Measurements from ENCODE around the gene NLGN2. TPM values are rescaled to one million over a fixed set of nuclear protein-coding genes. Genes with fewer than 3 reads are reported as not detected.

The NLGN2 gene
- polyA plus RNA-seq, 3 donors: 0.55 TPM; not detected in 2

- H3K9ac ChIP-seq (ENCODE audit: insufficient read depth, low read length, poor library complexity, severe bottlenecking): no peak overlapping the region
- no peak overlapping the region for H3K4me2 ChIP-seq (replicated peaks; ENCODE audit: extremely low read depth, low read length, poor library complexity, severe bottlenecking)
- H3K79me2 ChIP-seq (ENCODE audit: insufficient read depth, low read length): peaks cover 2% of the 10 kb centered on the region
- no peaks in the 10 kb centered on the region for H3K9me3 Mint-ChIP-seq
- TF ChIP-seq CTCF (IDR thresholded peaks at IDR 0.05): no peak
- no peaks in the 10 kb centered on the region for H4K20me1 ChIP-seq (ENCODE audit: insufficient read depth, low read length)
- peaks cover 19% of the 10 kb centered on the region for H3K4me1 Mint-ChIP-seq
- H3K27ac ChIP-seq (ENCODE audit: low read depth in 1 of 2, low read length in 2 of 2): no peak overlapping the region
- H3K27ac Mint-ChIP-seq: peak overlapping the region in 1 of 7 donors; percentile 18
- no peaks in the 10 kb centered on the region for H3K9me3 ChIP-seq (replicated peaks in 1 of 2; ENCODE audit: control insufficient read depth in 1 of 2, insufficient read depth in 1 of 2, low read length in 2 of 2)
- intact Hi-C loops (cut with micrococcal nuclease): no loop called here
- no peaks in the 10 kb centered on the region for H3K27me3 ChIP-seq (ENCODE audit: control insufficient read depth in 2 of 2, insufficient read depth in 2 of 2, low read length in 2 of 2)
- no peak overlapping the region for H3K4me3 Mint-ChIP-seq
- peaks cover 21 to 24% of the 10 kb centered on the region in 2 donors for H3K4me1 ChIP-seq (ENCODE audit: control insufficient read depth in 1 of 2, insufficient read depth in 2 of 2, low read length in 2 of 2)
- 99% methylated on average over 9 of the region's 14 CpGs for WGBS (ENCODE audit: insufficient coverage)
- no peak for DNase-seq
- H3K27me3 Mint-ChIP-seq (ENCODE audit: low read depth in 3 of 3): no peaks in the 10 kb centered on the region
- no peak overlapping the region for H2AFZ ChIP-seq (ENCODE audit: insufficient read depth, low read depth, low read length, poor library complexity, severe bottlenecking)
- peaks cover 16 to 38% of the 10 kb centered on the region in 2 donors for H3K36me3 Mint-ChIP-seq
- H3K36me3 ChIP-seq (replicated peaks in 1 of 2; ENCODE audit: control insufficient read depth in 1 of 2, insufficient read depth in 2 of 2, low read length in 2 of 2): peaks cover 22 to 27% of the 10 kb centered on the region in 2 donors
- no peak overlapping the region for H3K4me3 ChIP-seq (replicated peaks in 1 of 3; ENCODE audit: low read depth in 2 of 3, low read length in 3 of 3)
These were observed 55.8 kb downstream of the NLGN2 start for GRCh38 chr17:7463372-7463846.

GRCh38 chr17:7464081-7464480 is 56.4 kb downstream of the NLGN2 start:
- intact Hi-C loops (cut with micrococcal nuclease): no loop called here
- H3K27me3 ChIP-seq (ENCODE audit: control insufficient read depth in 2 of 2, insufficient read depth in 2 of 2, low read length in 2 of 2): no peaks in the 10 kb centered on the region
- Mint-ChIP-seq H3K9me3 (no peaks in the 10 kb centered on the region), H3K4me3 (no peak overlapping the region), H3K27ac (peak overlapping the region in 1 of 7 donors; percentile 18), H3K36me3 (peaks cover 20 to 38% of the 10 kb centered on the region in 2 donors), H3K4me1 (peaks cover 19% of the 10 kb centered on the region), H3K27me3 (ENCODE audit: low read depth in 3 of 3) (no peaks in the 10 kb centered on the region)
- no peaks in the 10 kb centered on the region for H4K20me1 ChIP-seq (ENCODE audit: insufficient read depth, low read length)
- H3K4me3 ChIP-seq (replicated peaks in 1 of 3; ENCODE audit: low read depth in 2 of 3, low read length in 3 of 3): no peak overlapping the region
- no peak for DNase-seq
- peaks cover 9% of the 10 kb centered on the region for H3K79me2 ChIP-seq (ENCODE audit: insufficient read depth, low read length)
- H3K9ac ChIP-seq (ENCODE audit: insufficient read depth, low read length, poor library complexity, severe bottlenecking): no peak overlapping the region
- no peak for TF ChIP-seq CTCF (IDR thresholded peaks at IDR 0.05)
- peaks cover 21 to 24% of the 10 kb centered on the region in 2 donors for H3K4me1 ChIP-seq (ENCODE audit: control insufficient read depth in 1 of 2, insufficient read depth in 2 of 2, low read length in 2 of 2)
- no peaks in the 10 kb centered on the region for H3K9me3 ChIP-seq (replicated peaks in 1 of 2; ENCODE audit: control insufficient read depth in 1 of 2, insufficient read depth in 1 of 2, low read length in 2 of 2)
- no peak overlapping the region for H3K4me2 ChIP-seq (replicated peaks; ENCODE audit: extremely low read depth, low read length, poor library complexity, severe bottlenecking)
- no peak overlapping the region for H2AFZ ChIP-seq (ENCODE audit: insufficient read depth, low read depth, low read length, poor library complexity, severe bottlenecking)
- H3K27ac ChIP-seq (ENCODE audit: low read depth in 1 of 2, low read length in 2 of 2): no peak overlapping the region
- H3K36me3 ChIP-seq (replicated peaks in 1 of 2; ENCODE audit: control insufficient read depth in 1 of 2, insufficient read depth in 2 of 2, low read length in 2 of 2): peaks cover 22 to 33% of the 10 kb centered on the region in 2 donors
- WGBS (ENCODE audit: insufficient coverage): 100% methylated on average over 4 of the region's 9 CpGs
